ENCODE results near the gene GLRX3.

The GLRX3 gene

GRCh38 chr10:130208807-130209206, 72.6 kb downstream of the GLRX3 start:
- no peak for DNase-seq (ENCODE audit: low read depth)

- DNase-seq (ENCODE audit: low read depth): no peak
Observed at GRCh38 chr10:130212746-130213145, 76.6 kb downstream of the GLRX3 start.

DNA sequence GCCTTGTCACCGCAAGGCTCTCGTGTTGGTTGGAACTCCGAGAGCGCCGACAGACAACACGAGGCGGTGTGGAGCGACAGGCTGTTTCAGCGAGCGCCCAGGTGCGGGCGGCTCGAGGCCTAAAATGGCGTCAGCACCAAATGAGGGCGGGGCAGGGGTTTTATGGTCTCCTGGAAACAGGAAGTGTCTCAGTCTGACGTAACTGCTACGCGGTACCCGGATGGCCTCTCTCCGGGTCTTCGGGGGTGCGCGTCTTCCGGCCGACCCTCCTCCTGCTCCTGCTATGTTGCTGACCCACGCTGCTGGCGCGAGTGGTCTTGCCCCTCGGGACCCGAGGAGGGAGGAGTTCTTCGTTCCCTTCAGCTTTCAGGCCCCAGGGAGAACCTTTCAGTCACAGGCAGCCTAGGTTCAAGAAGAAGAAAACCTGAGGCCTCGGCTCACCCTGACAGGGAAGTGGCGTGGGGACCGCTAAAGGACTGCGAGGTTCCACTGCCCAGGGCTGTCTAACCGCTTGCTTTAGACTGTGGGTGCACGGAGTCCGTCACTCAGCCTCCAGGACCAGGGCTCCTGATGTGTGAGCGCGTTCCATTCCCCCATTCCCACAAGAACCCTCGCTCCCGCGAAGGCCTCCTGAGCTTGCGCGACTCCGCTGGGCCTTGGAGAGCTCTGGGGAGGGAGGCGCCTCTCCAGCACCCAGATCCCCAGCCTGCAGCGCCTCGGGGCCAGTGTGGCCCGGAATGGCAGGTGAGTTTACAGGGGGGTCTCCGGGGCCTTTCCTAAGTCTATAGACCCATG, 77.3 kb downstream of the GLRX3 start:
- no peak for DNase-seq (ENCODE audit: low read depth)

DNA sequence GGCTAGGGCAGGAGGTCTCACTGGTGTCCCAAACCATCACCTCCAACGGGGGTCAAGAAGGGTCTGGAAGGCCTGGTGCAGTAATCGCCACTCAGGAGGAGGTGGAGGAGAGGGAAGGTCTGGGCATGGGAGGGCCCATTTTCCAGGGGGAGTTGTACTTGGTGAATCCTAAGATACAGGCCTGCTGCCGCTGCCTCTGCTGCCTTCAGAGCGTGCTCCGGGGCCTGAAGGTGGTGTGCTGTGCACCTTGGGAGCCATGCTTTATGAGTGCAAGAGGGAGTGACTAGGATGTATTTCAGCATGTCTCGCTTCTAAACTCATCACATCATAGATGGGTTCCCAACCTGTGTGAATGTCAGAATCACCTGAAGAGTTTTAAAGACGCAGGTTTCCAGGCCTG, 78.2 kb downstream of the GLRX3 start:
- DNase-seq (ENCODE audit: low read depth): no peak

DNA sequence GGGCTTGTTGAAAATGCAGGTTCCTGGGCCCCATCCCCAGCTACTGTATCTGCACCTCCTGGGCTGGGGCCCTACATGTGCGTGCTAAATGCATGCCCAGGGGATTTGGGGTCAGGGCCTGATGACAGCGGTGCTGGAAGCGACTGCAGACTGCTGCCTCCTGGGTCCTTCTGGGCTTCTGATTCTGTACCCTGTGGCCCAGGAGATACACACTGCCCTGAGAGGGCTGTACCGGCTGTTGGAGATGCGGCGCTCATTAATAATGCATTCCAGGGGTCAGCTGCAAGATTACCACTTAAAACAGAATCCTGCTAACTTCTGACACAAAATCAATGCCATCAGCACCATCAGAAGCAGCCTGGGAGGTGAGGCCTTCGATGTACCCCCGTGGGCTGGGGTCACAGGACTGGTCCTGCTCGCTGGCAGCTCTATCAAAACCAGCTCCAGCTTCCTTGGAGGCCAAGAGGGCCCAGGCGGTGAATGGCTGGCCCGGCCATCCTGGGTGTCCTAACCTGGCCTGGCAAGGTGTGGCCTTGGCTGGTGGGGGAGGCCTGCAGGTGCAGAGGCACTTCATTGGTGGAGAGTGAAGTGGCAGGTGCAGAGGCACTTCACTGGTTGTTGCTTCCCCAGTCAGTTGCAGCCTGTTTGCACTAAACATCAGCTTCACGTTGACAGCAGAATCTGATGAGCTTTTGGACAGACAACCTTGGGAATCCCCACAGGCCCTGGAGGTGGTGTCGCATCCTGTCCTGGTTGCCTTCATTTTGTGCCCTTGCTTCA, 79.2 kb downstream of the GLRX3 start:
- no peak for DNase-seq (ENCODE audit: low read depth)

DNA sequence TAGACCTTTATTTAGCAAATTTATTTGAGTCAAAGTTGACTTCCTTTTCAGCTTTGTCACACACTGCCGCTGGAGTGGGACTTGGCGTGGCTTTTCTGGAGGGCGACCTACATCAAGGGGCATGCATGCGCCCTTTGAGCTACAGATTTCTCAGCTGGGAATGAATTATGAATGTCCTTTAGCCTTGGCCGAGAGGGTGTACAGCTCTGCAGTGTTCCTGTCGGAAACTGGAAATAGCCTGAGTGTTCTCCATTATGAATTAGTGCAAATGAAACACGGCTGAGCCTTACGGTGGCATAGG, 79.7 kb downstream of the GLRX3 start:
- DNase-seq (ENCODE audit: low read depth): no peak

DNA sequence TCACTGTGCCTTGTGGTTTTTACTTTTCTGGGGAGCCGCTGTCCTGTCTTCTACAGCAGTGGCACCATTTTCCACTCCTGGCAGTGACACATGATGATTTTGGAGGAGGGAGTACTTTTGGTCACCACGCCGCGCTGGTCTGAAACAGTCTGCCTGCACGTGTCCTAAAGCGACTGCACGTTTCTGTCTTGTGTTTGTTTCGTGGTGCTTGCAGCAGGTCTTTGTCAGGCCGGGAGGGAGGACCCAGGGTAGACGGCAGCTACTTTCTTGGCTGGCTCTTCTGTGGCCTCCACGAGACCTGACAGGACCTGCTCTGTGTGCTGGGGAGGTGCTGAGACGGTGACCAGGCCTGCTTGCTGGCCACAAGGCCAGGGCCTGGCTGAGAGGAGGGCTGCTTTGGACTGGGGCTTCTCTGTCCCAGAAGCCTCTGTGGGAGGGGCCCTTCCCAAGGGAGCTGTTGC, 82.0 kb downstream of the GLRX3 start:
- no peak for DNase-seq (ENCODE audit: low read depth)

- no peak for DNase-seq (ENCODE audit: low read depth)
Observed at GRCh38 chr10:130218936-130219335, 82.7 kb downstream of the GLRX3 start.

DNA sequence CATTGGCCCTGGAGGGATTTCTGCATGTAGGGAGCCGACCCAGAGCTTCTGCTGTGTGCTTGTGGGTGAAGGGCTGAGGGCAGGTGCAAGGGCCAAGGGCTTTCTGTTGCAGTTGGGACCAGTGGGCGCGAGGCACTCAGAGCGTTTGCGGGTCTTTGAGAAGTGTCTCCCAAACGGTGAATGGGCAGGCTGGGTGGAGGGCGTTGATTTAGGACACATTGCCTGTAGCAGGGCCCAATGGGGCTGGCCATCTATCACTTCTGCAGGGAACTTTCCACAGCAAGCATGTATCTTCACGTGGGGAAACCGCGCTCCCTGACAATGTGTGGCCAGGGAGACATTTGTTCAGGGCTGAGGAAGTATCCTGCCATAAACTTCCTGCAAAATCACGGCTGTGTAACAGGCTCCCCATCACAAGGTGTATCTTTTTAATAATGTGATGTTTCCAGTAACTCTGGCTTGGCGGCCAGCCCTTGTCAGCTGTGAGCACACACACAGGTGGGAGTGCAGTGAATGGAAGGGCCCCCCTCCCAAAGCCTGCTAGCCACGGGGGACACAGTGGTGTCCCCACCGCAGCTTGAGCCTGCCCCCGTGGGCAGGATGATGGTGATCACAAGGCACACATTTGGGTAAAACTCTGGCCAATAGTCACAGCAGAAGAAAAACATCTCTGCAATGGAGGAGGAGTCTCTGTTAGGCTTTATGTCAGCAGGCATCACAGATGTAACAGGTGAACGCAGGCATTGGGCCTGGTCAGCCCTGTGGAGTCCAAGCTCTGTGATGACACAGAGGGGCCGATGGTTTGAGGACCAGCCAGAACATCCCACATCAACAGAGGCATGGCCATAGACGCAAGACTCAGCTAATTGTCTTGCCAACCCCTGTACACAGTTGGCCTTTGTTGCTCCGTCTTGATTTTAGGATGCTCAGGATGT, 84.3 kb downstream of the GLRX3 start:
- DNase-seq (ENCODE audit: low read depth): no peak

GRCh38 chr10:130221456-130222375, 85.5 kb downstream of the GLRX3 start:
- no peak for DNase-seq (ENCODE audit: low read depth)

DNA sequence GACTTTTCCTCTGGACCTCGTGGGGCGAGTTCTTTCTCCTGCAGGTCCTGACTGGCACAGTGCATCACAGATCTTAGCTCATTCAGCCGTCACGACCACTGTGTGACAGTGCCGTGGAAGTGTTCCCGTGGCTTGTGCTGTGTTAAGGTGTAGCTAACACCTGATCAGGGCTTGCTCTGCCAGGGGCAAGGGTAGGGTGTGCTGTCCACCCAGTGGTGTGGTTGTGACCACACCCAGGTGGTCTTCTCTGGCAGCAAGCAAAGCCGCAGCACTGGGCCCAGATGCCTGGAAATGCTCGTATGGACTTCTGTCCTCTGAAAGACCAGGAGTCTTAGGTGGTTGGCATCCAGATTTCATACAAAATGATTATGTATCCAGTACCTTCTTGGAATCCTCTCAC, 86.2 kb downstream of the GLRX3 start:
- DNase-seq (ENCODE audit: low read depth): no peak

- no peak for DNase-seq (ENCODE audit: low read depth)
Observed at GRCh38 chr10:130224228-130224627, 88.0 kb downstream of the GLRX3 start.

DNA sequence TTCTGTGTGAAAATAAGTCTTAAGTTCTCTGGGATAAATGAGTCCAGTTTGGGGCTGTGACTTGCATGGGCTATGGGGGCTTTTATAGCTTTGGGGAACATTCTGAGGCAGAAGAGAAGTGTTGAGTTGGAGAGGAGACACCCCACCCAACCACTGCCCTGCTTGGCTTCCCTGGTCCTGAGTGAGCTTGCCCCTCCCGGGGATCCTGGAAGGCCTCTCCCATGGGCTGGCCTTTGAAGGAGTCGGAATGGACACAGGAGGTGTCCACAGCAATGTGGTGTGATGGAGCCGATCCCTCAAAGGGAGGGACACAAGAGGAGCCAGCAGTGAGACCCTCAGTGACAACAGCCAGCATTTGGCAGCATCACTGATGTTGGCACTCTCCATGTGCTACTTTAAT, 89.8 kb downstream of the GLRX3 start:
- no peak for DNase-seq (ENCODE audit: low read depth)

- no peak for DNase-seq (ENCODE audit: low read depth)
Observed at GRCh38 chr10:130227883-130228282, 91.7 kb downstream of the GLRX3 start.
